SH-SY5Y (cell line): Measurements from ENCODE around the gene MYLK4.

Experiments
- GATA2 ChIP-seq: IDR thresholded peaks from 2 replicates; pipeline ENCODE4 v1.6.1; 2011; ENCODE audit warnings: mild to moderate bottlenecking, low read depth, low read length
- GATA3 ChIP-seq: IDR thresholded peaks from 2 replicates; pipeline ENCODE4 v1.6.1; 2011; ENCODE audit warnings: low read depth, mild to moderate bottlenecking, low read length, moderate library complexity

MYLK4 gene

GRCh38 chr6:2659882-2660281 is 90.8 kb downstream of the MYLK4 start:
- no peak for TF ChIP-seq GATA2
- no peak for TF ChIP-seq GATA3

GRCh38 chr6:2659381-2659780 is 91.3 kb downstream of the MYLK4 start:
- TF ChIP-seq GATA3 (no peak), GATA2 (no peak)

DNA sequence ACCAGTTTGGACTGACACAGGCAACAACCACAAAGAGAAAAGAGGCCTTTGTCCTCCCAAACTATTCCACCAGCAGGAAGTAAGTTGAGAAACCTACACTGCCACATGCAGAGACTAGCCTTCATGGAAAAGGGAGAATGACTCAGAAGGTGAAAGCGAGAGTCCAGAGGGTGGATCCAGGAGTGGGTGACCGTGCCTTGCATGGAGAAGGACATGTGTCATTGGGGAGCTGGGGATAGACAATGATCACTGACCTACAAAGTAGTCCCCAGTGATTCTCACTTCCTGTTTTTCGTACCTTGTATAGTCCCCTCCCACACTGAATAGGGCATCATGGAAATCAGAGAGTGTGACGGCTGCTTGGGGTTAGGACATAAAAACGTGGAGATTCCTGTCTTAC is 91.9 kb downstream of the MYLK4 start:
- TF ChIP-seq GATA3: no peak
- no peak for TF ChIP-seq GATA2

DNA sequence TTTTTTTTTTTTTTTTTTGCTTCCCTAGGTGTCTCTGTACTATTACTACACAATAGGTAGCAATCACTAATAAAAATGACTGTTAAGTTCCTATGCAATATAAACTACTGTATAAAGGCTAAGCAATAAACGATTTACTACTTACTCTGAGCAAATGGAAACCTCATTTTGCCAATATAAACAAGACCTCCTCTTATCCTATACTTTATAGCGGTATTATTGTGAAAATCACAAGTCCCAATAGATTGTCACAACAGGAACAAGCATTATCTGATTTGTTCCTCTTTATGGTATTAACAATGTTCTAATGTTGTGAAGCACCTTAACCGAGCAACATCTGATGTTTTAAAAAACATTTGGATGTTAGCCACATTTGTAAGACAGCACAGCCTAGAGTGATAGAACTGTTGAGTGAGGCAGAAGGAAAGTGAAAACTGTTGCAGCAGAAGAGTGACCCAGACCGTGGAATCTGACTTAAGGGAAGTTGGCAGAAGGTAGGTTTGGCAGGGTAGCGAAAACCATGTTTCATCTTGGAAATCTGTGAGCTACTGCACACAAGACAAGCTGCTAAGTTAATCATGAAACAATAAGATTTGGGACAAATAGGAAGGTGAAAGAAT is 94.2 kb downstream of the MYLK4 start:
- TF ChIP-seq GATA3: no peak
- TF ChIP-seq GATA2: no peak

GRCh38 chr6:2655844-2656433 is 94.8 kb downstream of the MYLK4 start:
- TF ChIP-seq GATA3 (no peak), GATA2 (no peak)

- TF ChIP-seq GATA3 (no peak), GATA2 (no peak)
These were observed 97.2 kb downstream of the MYLK4 start for GRCh38 chr6:2653369-2654032.

DNA sequence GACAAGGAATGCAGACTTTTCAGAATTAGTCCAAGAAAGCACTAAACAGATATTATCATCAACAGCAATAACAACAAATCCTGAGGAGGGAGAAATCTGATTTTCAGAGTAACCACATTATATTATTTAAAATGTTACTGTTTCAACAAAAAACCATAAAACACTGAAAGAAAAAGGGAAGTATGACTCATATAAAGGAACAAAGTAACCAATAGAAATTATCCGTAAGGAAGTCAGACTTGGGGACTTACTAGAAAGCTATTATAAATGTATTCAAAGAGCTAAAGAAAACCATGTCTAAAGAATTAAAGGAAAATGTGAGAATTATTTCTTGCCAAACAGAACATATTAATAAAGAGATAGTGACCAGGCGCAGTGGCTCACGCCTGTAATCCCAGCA is 98.1 kb downstream of the MYLK4 start:
- TF ChIP-seq GATA2 (no peak), GATA3 (no peak)

- TF ChIP-seq GATA3: no peak
- no peak for TF ChIP-seq GATA2
These were observed 98.8 kb downstream of the MYLK4 start for GRCh38 chr6:2651961-2652360.

GRCh38 chr6:2651536-2651935 is 99.2 kb downstream of the MYLK4 start:
- TF ChIP-seq GATA2 (no peak), GATA3 (no peak)

DNA sequence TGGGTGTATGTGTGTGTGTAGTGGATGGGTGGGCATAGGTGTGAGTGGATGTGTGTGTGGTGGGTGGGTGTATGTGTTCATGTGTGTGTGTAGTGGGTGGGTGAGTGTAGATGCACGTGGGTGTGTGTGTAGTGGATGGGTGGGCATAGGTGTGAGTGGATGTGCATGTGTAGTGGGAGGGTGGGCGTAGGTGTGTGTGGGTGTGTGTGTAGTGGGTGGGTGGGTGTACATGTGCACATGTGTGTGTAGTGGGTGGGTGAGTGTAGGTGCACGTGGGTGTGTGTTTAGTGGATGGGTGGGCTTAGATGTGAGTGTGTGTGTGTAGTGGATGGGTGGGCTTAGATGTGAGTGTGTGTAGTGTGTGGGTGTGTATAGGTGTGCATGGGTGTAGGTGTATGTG is 104.4 kb downstream of the MYLK4 start:
- TF ChIP-seq GATA3: no peak
- no peak for TF ChIP-seq GATA2

- TF ChIP-seq GATA2 (no peak), GATA3 (no peak)
These were observed 106.7 kb downstream of the MYLK4 start for GRCh38 chr6:2643935-2644539.

GRCh38 chr6:2643130-2643529 is 107.6 kb downstream of the MYLK4 start:
- TF ChIP-seq GATA2 (no peak), GATA3 (no peak)

DNA sequence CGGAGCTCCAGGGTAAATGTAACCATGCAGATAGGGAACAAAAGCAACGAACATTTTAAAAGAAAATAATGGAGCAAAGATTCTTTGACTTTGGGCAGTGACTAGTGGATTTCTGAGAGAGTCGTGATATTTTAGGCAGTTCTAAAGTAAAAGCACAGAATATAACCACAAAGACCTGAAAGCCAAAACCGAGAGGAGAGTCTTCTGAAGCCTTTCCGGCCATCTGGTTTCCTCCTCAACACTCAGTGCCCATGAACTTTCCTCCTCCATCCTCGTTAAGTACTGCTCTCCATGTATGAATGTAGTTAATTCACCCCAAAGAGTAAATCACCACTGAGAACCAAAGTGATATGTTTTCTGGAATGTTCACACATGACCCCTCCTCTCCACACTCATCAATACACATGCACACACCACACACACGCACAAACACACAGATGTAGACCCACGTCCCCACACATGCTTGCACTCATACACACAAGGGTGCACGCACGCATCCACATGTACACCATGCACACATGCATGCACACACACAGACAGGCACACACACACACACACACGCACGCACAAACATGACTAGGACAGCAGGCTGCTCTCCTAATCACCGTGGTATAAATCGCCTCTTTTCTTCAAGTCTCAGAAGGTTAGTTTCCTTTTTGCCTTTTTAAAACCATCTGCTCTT is 109.5 kb downstream of the MYLK4 start:
- TF ChIP-seq GATA2: no peak
- TF ChIP-seq GATA3: no peak

DNA sequence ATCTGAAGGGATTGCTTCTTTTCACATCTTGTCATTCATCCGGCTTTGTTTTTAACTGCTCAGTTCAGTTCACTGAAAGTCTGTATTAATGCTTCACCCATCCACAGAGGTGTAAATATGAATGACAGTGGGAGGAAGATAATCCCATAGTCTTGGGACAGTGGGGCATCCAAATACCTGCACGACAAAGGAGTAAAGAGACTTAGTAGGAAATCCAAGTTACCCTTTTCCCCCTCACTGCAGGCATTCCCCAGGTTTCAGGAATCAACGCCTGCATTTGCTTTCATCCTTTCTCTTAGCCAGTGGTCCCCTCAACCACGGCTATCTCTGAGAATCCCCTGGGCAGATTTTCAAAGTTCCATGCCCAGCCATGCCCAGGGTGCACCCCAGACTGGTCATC is 110.2 kb downstream of the MYLK4 start:
- TF ChIP-seq GATA2 (no peak), GATA3 (no peak)
